DMS114 treated with DMSO at 0.1 percent for 48 hours (cell line): ENCODE data around the gene RBM20.
"Not testable (repeated sequence)": the region's sequence is repeated elsewhere in the genome, so short reads cannot be mapped to it uniquely, and the experiment has no call there.

ENCODE experiments used
- DNase-seq: peaks from one replicate; lab custom pipeline; 2025; ENCODE audit not compliant: unreplicated experiment; lab: John Stamatoyannopoulos, UW

The RBM20 gene

GRCh38 chr10:110700947-110701616 lies 56.9 kb downstream of the RBM20 start:
- no peak for DNase-seq

- no peak for DNase-seq
These were observed 57.5 kb downstream of the RBM20 start for GRCh38 chr10:110701617-110701971.

GRCh38 chr10:110704070-110704469 lies 59.9 kb downstream of the RBM20 start:
- DNase-seq: no peak

- no peak for DNase-seq
These were observed 60.9 kb downstream of the RBM20 start for GRCh38 chr10:110704906-110705476.

GRCh38 chr10:110705596-110705995 lies 61.5 kb downstream of the RBM20 start:
- not testable (repeated sequence) for DNase-seq

- DNase-seq: no peak
These were observed 62.6 kb downstream of the RBM20 start for GRCh38 chr10:110706690-110707098.

- no peak for DNase-seq
These were observed 64.8 kb downstream of the RBM20 start for GRCh38 chr10:110708776-110709443.

GRCh38 chr10:110709444-110709828 lies 65.3 kb downstream of the RBM20 start:
- no peak for DNase-seq

GRCh38 chr10:110709964-110710587 lies 65.9 kb downstream of the RBM20 start:
- DNase-seq: no peak

- no peak for DNase-seq
These were observed 66.5 kb downstream of the RBM20 start for GRCh38 chr10:110710621-110711020.

- DNase-seq: no peak
These were observed 67.2 kb downstream of the RBM20 start for GRCh38 chr10:110711382-110711781.

GRCh38 chr10:110714356-110714755 lies 70.2 kb downstream of the RBM20 start:
- no peak for DNase-seq

GRCh38 chr10:110717781-110718589 lies 73.8 kb downstream of the RBM20 start:
- no peak for DNase-seq

GRCh38 chr10:110721406-110722038 lies 77.4 kb downstream of the RBM20 start:
- no peak for DNase-seq

GRCh38 chr10:110723224-110723891 lies 79.2 kb downstream of the RBM20 start:
- no peak for DNase-seq

GRCh38 chr10:110724116-110724921 lies 80.2 kb downstream of the RBM20 start:
- DNase-seq: no peak

- no peak for DNase-seq
These were observed 80.8 kb downstream of the RBM20 start for GRCh38 chr10:110724937-110725336.

GRCh38 chr10:110725801-110726630 lies 81.9 kb downstream of the RBM20 start:
- DNase-seq: no peak
